Keratinocyte (primary cell): Measurements from ENCODE around the gene IGHMBP2.

ENCODE experiments used
- CTCF ChIP-seq, 3 experiments: IDR thresholded peaks in 1 of 3; conservative IDR thresholded peaks in 1 of 3; optimal IDR thresholded peaks in 1 of 3; 2 replicates in 2 of 3; 3 replicates in 1 of 3; pipeline versions ENCODE3 to v1.5.1; 2011; ENCODE audit warnings: low read length in 3 of 3, mild to moderate bottlenecking in 3 of 3, moderate library complexity in 2 of 3, control low read depth in 1 of 3, inconsistent platforms in 1 of 3; ENCODE audit not compliant: insufficient read depth in 2 of 3; ENCODE audit errors: extremely low read depth in 1 of 3
- EZH2 ChIP-seq: IDR thresholded peaks from one replicate; pipeline ENCODE4 v1.6.1; 2012; ENCODE audit warnings: inconsistent platforms, mild to moderate bottlenecking, low read length, moderate library complexity

GRCh38 chr11:68893282-68893681, 10.4 kb upstream of the IGHMBP2 start:
- TF ChIP-seq CTCF (optimal IDR thresholded peaks at IDR 0.05 in 1 of 3, IDR thresholded peaks at IDR 0.05 in 1 of 3, conservative IDR thresholded peaks at IDR 0.05 in 1 of 3; ENCODE audit: extremely low read depth in 1 of 3, insufficient read depth in 2 of 3, low read length in 3 of 3) (no peak), EZH2 (no peak)
